SHP77 (cell line): ENCODE data around the gene PSMA2.

ENCODE experiments used
- DNase-seq, 2 experiments: peaks; one replicate each; lab custom pipeline; 2025; lab: John Stamatoyannopoulos, UW

The PSMA2 gene

GRCh38 chr7:42931834-42932651 is at the start of gene PSMA2, which contains the start of gene MRPL32:
PSMA2 (minus strand) TSS chr7:42932174; CDS start chr7:42932158, 16 bp downstream.
MRPL32 (plus strand) TSS chr7:42932376; CDS start chr7:42932387, 11 bp downstream.
- DNase-seq = peak; percentile 99

- no peak for DNase-seq
Observed at GRCh38 chr7:42981601-42982000, 49.6 kb upstream of the PSMA2 start.

GRCh38 chr7:42980514-42980913 is 48.5 kb upstream of the PSMA2 start:
- DNase-seq = no peak

GRCh38 chr7:42980084-42980483 is 48.1 kb upstream of the PSMA2 start:
- no peak for DNase-seq

- DNase-seq = no peak
Observed at GRCh38 chr7:42978496-42978895, 46.5 kb upstream of the PSMA2 start.

- no peak for DNase-seq
Observed at GRCh38 chr7:42976371-42976770, 44.4 kb upstream of the PSMA2 start.

- DNase-seq = no peak
Observed at GRCh38 chr7:42972699-42973500, 40.9 kb upstream of the PSMA2 start.

GRCh38 chr7:42967391-42967790 is 35.4 kb upstream of the PSMA2 start:
- no peak for DNase-seq

- DNase-seq = no peak
Observed at GRCh38 chr7:42964849-42965805, 33.2 kb upstream of the PSMA2 start.

- no peak for DNase-seq
Observed at GRCh38 chr7:42964293-42964692, 32.3 kb upstream of the PSMA2 start.

- DNase-seq = no peak
Observed at GRCh38 chr7:42961170-42961569, 29.2 kb upstream of the PSMA2 start.

GRCh38 chr7:42960762-42961161 is 28.8 kb upstream of the PSMA2 start:
- DNase-seq = no peak

- DNase-seq = no peak
Observed at GRCh38 chr7:42959549-42959948, 27.6 kb upstream of the PSMA2 start.

GRCh38 chr7:42956062-42956461 is 24.1 kb upstream of the PSMA2 start:
- DNase-seq = no peak

- DNase-seq = no peak
Observed at GRCh38 chr7:42953994-42954393, 22.0 kb upstream of the PSMA2 start.

GRCh38 chr7:42952328-42952727 is 20.4 kb upstream of the PSMA2 start:
- no peak for DNase-seq

- DNase-seq = no peak
Observed at GRCh38 chr7:42950417-42950816, 18.4 kb upstream of the PSMA2 start.

- no peak for DNase-seq
Observed at GRCh38 chr7:42947521-42947920, 15.5 kb upstream of the PSMA2 start.

GRCh38 chr7:42946627-42946950 is 14.6 kb upstream of the PSMA2 start:
- DNase-seq = no peak

GRCh38 chr7:42945821-42946626 is 14.1 kb upstream of the PSMA2 start:
- no peak for DNase-seq
